A549 (cell line): ENCODE data around the gene SUFU. TPM values are rescaled to one million over a fixed set of nuclear protein-coding genes. Genes with fewer than 3 reads are reported as not detected.
A peak's percentile ranks its signal among the peaks of the same experiment; 100 is the strongest.

Experiments
- ATAC-seq, 2 experiments: fragments of 200-7000 bp in 1 of 2; fragments of >200 bp in 1 of 2; cut with Nextera tagmentation in 1 of 2; cut with Tn5 transposase in 1 of 2; 3 replicates each; pipeline versions ENCODE4 v1.8.0 to v1.9.1; 2018 to 2020; ENCODE audit warnings: mild to moderate bottlenecking in 1 of 2, moderate library complexity in 1 of 2
- CTCF ChIA-PET: fragments of 300-600 bp; sonication (Branson Sonifier 250); formaldehyde crosslinking; extraction: SDS; loops from one replicate; lab custom pipeline; 2021; ENCODE audit warnings: antibody characterized with exemption, inconsistent platforms; lab: Yijun Ruan, JAX
- POLR2A ChIA-PET: fragments of 350-600 bp; formaldehyde crosslinking; extraction: SDS; loops from one replicate; lab custom pipeline; 2021; ENCODE audit warnings: antibody characterized with exemption, inconsistent platforms; lab: Yijun Ruan, JAX
- DNase-seq, 2 experiments: peaks; one replicate each; pipeline versions ENCODE4 v3.0.0 to v3.0.0-alpha.2; 2011 to 2016; ENCODE audit warnings: low read depth in 1 of 2, low spot score in 1 of 2
- FAIRE-seq: peaks from 2 replicates; lab custom pipeline; 2011; peaks lifted over from hg19 to GRCh38; lab: Jason Lieb, UNC
- H3K27ac ChIP-seq, 2 experiments: fragments of >200 bp; sonication (Bioruptor Twin); formaldehyde crosslinking; 3 replicates each; pipeline ENCODE4 v1.5.1; 2016 to 2017
- H3K4me1 ChIP-seq: fragments of >200 bp; sonication (Bioruptor Twin); formaldehyde crosslinking; 3 replicates; pipeline ENCODE4 v1.6.1; 2016
- H3K4me2 ChIP-seq: fragments of >200 bp; sonication (Bioruptor Twin); formaldehyde crosslinking; 3 replicates; pipeline ENCODE4 v1.6.1; 2016
- H3K4me3 ChIP-seq: fragments of >200 bp; sonication (Bioruptor Twin); formaldehyde crosslinking; 3 replicates; pipeline ENCODE4 v1.5.1; 2016
- H3K9me3 ChIP-seq: fragments of >200 bp; sonication (Bioruptor Twin); formaldehyde crosslinking; 3 replicates; pipeline ENCODE4 v1.6.1; 2016
- BHLHE40 ChIP-seq: IDR thresholded peaks from 2 replicates; pipeline ENCODE4 v1.6.1; 2012; ENCODE audit warnings: low read depth, low read length, inconsistent platforms
- CBX8 ChIP-seq: fragments of 200-600 bp; sonication (generic); IDR thresholded peaks from 2 replicates; pipeline ENCODE4 v1.6.1; 2016
- CEBPB ChIP-seq, 2 experiments: fragments of >200 bp in 1 of 2; sonication (Bioruptor Twin) in 1 of 2; formaldehyde crosslinking in 1 of 2; IDR thresholded peaks; 2 replicates each; pipeline ENCODE4 v1.6.1; 2012 to 2016
- CHD2 ChIP-seq: fragments of 150-350 bp; IDR thresholded peaks from 2 replicates; pipeline ENCODE4 v1.6.1; 2014; ENCODE audit warnings: low read length; ENCODE audit not compliant: partially characterized antibody
- CTCF ChIP-seq: fragments of >200 bp; sonication (Bioruptor Twin); formaldehyde crosslinking; IDR thresholded peaks from 3 replicates; pipeline ENCODE4 v1.5.1; 2016
- EHMT2 ChIP-seq: fragments of 200-600 bp; sonication (generic); IDR thresholded peaks from 2 replicates; pipeline ENCODE4 v1.6.1; 2016; ENCODE audit warnings: antibody characterized with exemption, low read depth, mild to moderate bottlenecking, moderate library complexity
- ELK1 ChIP-seq: fragments of 150-350 bp; IDR thresholded peaks from 2 replicates; pipeline ENCODE4 v1.6.1; 2014; ENCODE audit warnings: low read depth, mild to moderate bottlenecking, low read length
- FOXS1 ChIP-seq: fragments of 250-450 bp; sonication (Bioruptor Pico); IDR thresholded peaks from 2 replicates; pipeline ENCODE4 v1.5.0; 2020; ENCODE audit warnings: mild to moderate bottlenecking, moderate library complexity
- HDAC2 ChIP-seq: fragments of 200-600 bp; sonication (generic); IDR thresholded peaks from 2 replicates; pipeline ENCODE4 v1.6.1; 2016
- HMGXB4 ChIP-seq: fragments of 250-450 bp; sonication (Bioruptor Pico); IDR thresholded peaks from 2 replicates; pipeline ENCODE4 v1.5.0; 2021; ENCODE audit warnings: mild to moderate bottlenecking, moderate library complexity, borderline replicate concordance
- HOXA7 ChIP-seq: fragments of 250-450 bp; sonication (Bioruptor Pico); IDR thresholded peaks from 2 replicates; pipeline ENCODE4 v1.5.0; 2020; ENCODE audit warnings: mild to moderate bottlenecking, moderate library complexity
- HOXB5 ChIP-seq: fragments of 250-450 bp; sonication (Bioruptor Pico); IDR thresholded peaks from 2 replicates; pipeline ENCODE4 v1.5.0; 2020; ENCODE audit warnings: mild to moderate bottlenecking, moderate library complexity
- MYC ChIP-seq: IDR thresholded peaks from 2 replicates; pipeline ENCODE4 v1.6.1; 2012; ENCODE audit warnings: mild to moderate bottlenecking, inconsistent platforms, low read length, improper control_type of control experiment, borderline replicate concordance
- NFE2L2 ChIP-seq: fragments of 150-350 bp; conservative IDR thresholded peaks from 2 replicates; pipeline ENCODE4 v1.6.1; 2014; ENCODE audit warnings: low read length
- NR3C1 ChIP-seq: fragments of >200 bp; sonication (Bioruptor Twin); formaldehyde crosslinking; IDR thresholded peaks from 3 replicates; pipeline ENCODE4 v1.6.1; 2017
- PHF8 ChIP-seq: fragments of 200-600 bp; sonication (generic); IDR thresholded peaks from 2 replicates; pipeline ENCODE4 v1.6.1; 2016; ENCODE audit warnings: low read depth, mild to moderate bottlenecking, antibody characterized with exemption, moderate library complexity, borderline replicate concordance
- POLR2AphosphoS2 ChIP-seq: conservative IDR thresholded peaks from 2 replicates; pipeline ENCODE4 v1.6.1; 2012; ENCODE audit warnings: low read length, improper control_type of control experiment, inconsistent platforms
- RAD21 ChIP-seq, 2 experiments: fragments of >200 bp in 1 of 2; sonication (Bioruptor Twin) in 1 of 2; formaldehyde crosslinking in 1 of 2; IDR thresholded peaks in 1 of 2; conservative IDR thresholded peaks in 1 of 2; 2 replicates in 1 of 2; 3 replicates in 1 of 2; pipeline ENCODE4 v1.6.1; 2012 to 2018; ENCODE audit warnings: inconsistent platforms in 1 of 2
- RCOR1 ChIP-seq: fragments of 150-350 bp; IDR thresholded peaks from 2 replicates; pipeline ENCODE4 v1.6.1; 2014; ENCODE audit warnings: antibody characterized with exemption, low read length, low read depth
- SMC3 ChIP-seq: fragments of >200 bp; sonication (Bioruptor Twin); formaldehyde crosslinking; IDR thresholded peaks from 3 replicates; pipeline ENCODE4 v1.6.1; 2018; ENCODE audit warnings: inconsistent platforms
- USF2 ChIP-seq: fragments of 450-650 bp; IDR thresholded peaks from 2 replicates; pipeline ENCODE4 v1.6.1; 2014; ENCODE audit warnings: antibody characterized with exemption
- ZC3H11A ChIP-seq: fragments of 450-650 bp; IDR thresholded peaks from 2 replicates; pipeline ENCODE4 v1.6.1; 2014; ENCODE audit warnings: antibody characterized with exemption, mild to moderate bottlenecking
- ZSCAN20 ChIP-seq: fragments of 250-450 bp; sonication (Bioruptor Pico); IDR thresholded peaks from 2 replicates; pipeline ENCODE4 v1.8.0; 2022; ENCODE audit warnings: mild to moderate bottlenecking, moderate library complexity
- WGBS: methylation state at CpG from one replicate; pipeline ENCODE4 v1.1.6; 2017; ENCODE audit errors: missing lambda C conversion rate; 5-methylcytosine and 5-hydroxymethylcytosine counted together
- polyA plus RNA-seq, 4 experiments: library from polyadenylated mRNA; depleted of rRNA in 3 of 4; stranded (reverse); fragments of >200 nt; fragmentation: RNase III in 1 of 4; extraction: RNeasy Plus Mini Kit Qiagen cat#74134 plus additional on column Dnase treatment in 1 of 4; gene quantifications; 2 replicates in 3 of 4; 3 replicates in 1 of 4; pipeline ENCODE4 v1.2.3, GENCODE V29; 2011 to 2017

The SUFU gene
- polyA plus RNA-seq, 2 of the 4 experiments (the other 2 are of a cell fraction) = 3.7 to 5.5 TPM

- TF ChIP-seq HMGXB4 (no peak), ZC3H11A (no peak), RCOR1 (no peak), PHF8 (no peak), HDAC2 (no peak), CBX8 (no peak), USF2 (no peak)
Measured at GRCh38 chr10:102538811-102539210, 35.0 kb downstream of the SUFU start (continued).

GRCh38 chr10:102540023-102540422 lies 36.3 kb downstream of the SUFU start:
- Histone ChIP-seq H3K4me2 (no peak overlapping the region), H3K9me3 (no peaks in the 10 kb centered on the region)
- FAIRE-seq = no peak
- CTCF ChIA-PET = no interaction called here
- TF ChIP-seq CTCF (0 out of 3 replicates have a peak, but pooled peaks have one; percentile 11), NFE2L2 (no peak)
- TF ChIP-seq, all 56 proteins: peak for 1
- H3K27ac ChIP-seq = no peak overlapping the region
- H3K4me3 ChIP-seq = no peak overlapping the region
- POLR2A ChIA-PET = no interaction called here
- ATAC-seq (peak; percentile 85 to 93), DNase-seq (peak; percentile 27 to 32)
- H3K4me1 ChIP-seq = peaks cover 5% of the 10 kb centered on the region; the same call in 2 of the 3 replicates
- WGBS = 83% methylated on average over 1 of the region's 1 CpG

- Histone ChIP-seq H3K4me3 (no peak overlapping the region), H3K9me3 (no peaks in the 10 kb centered on the region), H3K27ac (0 out of 6 replicates have a peak overlapping the region, but pooled peaks of 1 of the 2 experiments have one; percentile 45), H3K4me1 (peaks cover 5% of the 10 kb centered on the region; the same call in 2 of the 3 replicates), H3K4me2 (no peak overlapping the region)
- FAIRE-seq (no peak), DNase-seq (no peak), ATAC-seq (no peak)
- 67% methylated on average over 8 of the region's 8 CpGs for WGBS
- ChIA-PET CTCF (no interaction called here), POLR2A (no interaction called here)
- 0 out of 4 replicates have a peak, but pooled peaks of 1 of the 2 experiments have one; percentile 3 for TF ChIP-seq CEBPB (IDR thresholded peaks at IDR 0.05)
- no peak for TF ChIP-seq FOXS1
Measured at GRCh38 chr10:102542800-102543418, 39.1 kb downstream of the SUFU start.

- no peak for FAIRE-seq
- no peak overlapping the region for H3K27ac ChIP-seq
- no peak overlapping the region for H3K4me3 ChIP-seq
- POLR2A ChIA-PET = interaction anchor here (0.6 kb wide), 1 partner anchor 38 kb away, joined by 3 read pairs; no protein-coding TSS in a partner anchor
- no peak for DNase-seq
- CTCF ChIA-PET = interaction anchor here (1.3 kb wide), 1 partner anchor 21 kb away, joined by 3 read pairs; no protein-coding TSS in a partner anchor
- no peak overlapping the region for H3K4me2 ChIP-seq
- 85% methylated on average over 7 of the region's 7 CpGs for WGBS
- peaks cover 3% of the 10 kb centered on the region; the same call in 2 of the 3 replicates for H3K4me1 ChIP-seq
- H3K9me3 ChIP-seq = no peaks in the 10 kb centered on the region
- TF ChIP-seq EHMT2 (no peak), HMGXB4 (no peak), CHD2 (no peak), ZSCAN20 (CRISPR knock-in tag) (no peak), ZC3H11A (no peak), NR3C1 (no peak), MYC (no peak), HOXB5 (CRISPR knock-in tag) (no peak), NFE2L2 (no peak), HOXA7 (CRISPR knock-in tag) (no peak), ELK1 (no peak), POLR2AphosphoS2 (no peak), SMC3 (no peak), RAD21 (conservative IDR thresholded peaks at IDR 0.05 in 1 of 2, IDR thresholded peaks at IDR 0.05 in 1 of 2) (no peak), BHLHE40 (no peak)
- no peak for ATAC-seq
Measured at GRCh38 chr10:102545265-102545871, 41.6 kb downstream of the SUFU start.
